GM12878 (cell line): ENCODE data around the gene CYP1A2. TPM values are rescaled to one million over a fixed set of nuclear protein-coding genes. Genes with fewer than 3 reads are reported as not detected.

Experiments used
- ATAC-seq: fragments of 200-7000 bp; cut with Tn5 transposase; 3 replicates; pipeline ENCODE4 v1.9.1; 2020; ENCODE audit warnings: mild to moderate bottlenecking, moderate library complexity
- BruUV-seq: library from RNA; stranded (reverse); fragments of 400-500 nt; replicated peaks from 2 replicates; lab custom pipeline; 2021; lab: Mats Ljungman, UMichigan
- CTCF ChIA-PET: fragments of 300-600 bp; sonication (Branson Sonifier 250); formaldehyde crosslinking; extraction: SDS; loops from one replicate; lab custom pipeline; 2021; ENCODE audit warnings: inconsistent platforms; lab: Yijun Ruan, JAX
- POLR2A ChIA-PET: fragments of 350-600 bp; formaldehyde crosslinking; extraction: SDS; loops from one replicate; lab custom pipeline; 2021; ENCODE audit warnings: inconsistent platforms; lab: Charles Lee
- RAD21 ChIA-PET: fragments of 300-600 bp; sonication (Branson Sonifier 250); formaldehyde crosslinking; loops from one replicate; lab custom pipeline; 2023; ENCODE audit warnings: antibody characterized with exemption; ENCODE audit not compliant: unreplicated experiment; lab: Charles Lee
- SMC1A ChIA-PET: fragments of 300-600 bp; sonication (Branson Sonifier 250); formaldehyde crosslinking; loops from one replicate; lab custom pipeline; 2023; ENCODE audit not compliant: unreplicated experiment, uncharacterized antibody; lab: Charles Lee
- DNase-seq: peaks from one replicate; pipeline ENCODE4 v3.0.0-alpha.2; 2011; ENCODE audit warnings: low read depth, low spot score
- FAIRE-seq: peaks from 3 replicates; lab custom pipeline; 2011; peaks lifted over from hg19 to GRCh38; lab: Jason Lieb, UNC
- H2AFZ ChIP-seq: 2 replicates; pipeline ENCODE4 v1.6.0; 2011; ENCODE audit warnings: low read depth, low read length, control low read depth; ENCODE audit not compliant: control insufficient read depth
- H3K27ac ChIP-seq: 2 replicates; pipeline ENCODE4 v1.5.1; 2011; ENCODE audit warnings: control low read depth; ENCODE audit not compliant: control insufficient read depth, insufficient read depth
- H3K27me3 ChIP-seq, 2 experiments: replicated peaks in 1 of 2; 2 replicates each; pipeline versions ENCODE4 v1.6.0 to v1.6.1; 2011; ENCODE audit warnings: low read length in 1 of 2; ENCODE audit not compliant: control insufficient read depth in 2 of 2, insufficient read depth in 2 of 2
- H3K36me3 ChIP-seq, 2 experiments: 2 replicates each; pipeline ENCODE4 v1.5.1; 2011; ENCODE audit warnings: low read length in 1 of 2; ENCODE audit not compliant: control insufficient read depth in 2 of 2, insufficient read depth in 2 of 2
- H3K4me1 ChIP-seq: 2 replicates; pipeline ENCODE4 v1.6.1; 2011; ENCODE audit warnings: mild to moderate bottlenecking, low read length, moderate library complexity, mixed read lengths; ENCODE audit not compliant: control insufficient read depth, insufficient read depth
- H3K4me2 ChIP-seq: 2 replicates; pipeline ENCODE4 v1.6.0; 2011; ENCODE audit warnings: control low read depth; ENCODE audit not compliant: control insufficient read depth, insufficient read depth
- H3K4me3 ChIP-seq: fragments of 200-600 bp; sonication (generic); 2 replicates; pipeline ENCODE4 v1.5.1; 2016
- H3K79me2 ChIP-seq: 2 replicates; pipeline ENCODE4 v1.6.0; 2011; ENCODE audit warnings: low read length; ENCODE audit not compliant: control insufficient read depth, insufficient read depth
- H3K9ac ChIP-seq: 2 replicates; pipeline ENCODE4 v1.8.0; 2011; ENCODE audit warnings: low read length, control low read depth, mixed read lengths; ENCODE audit not compliant: control insufficient read depth, insufficient read depth
- H3K9me3 ChIP-seq: replicated peaks from 3 replicates; pipeline ENCODE4 v1.5.1; 2011; ENCODE audit warnings: mild to moderate bottlenecking, low read length; ENCODE audit not compliant: control insufficient read depth, insufficient read depth
- H4K20me1 ChIP-seq: 2 replicates; pipeline ENCODE4 v1.6.0; 2011; ENCODE audit not compliant: control insufficient read depth, insufficient read depth
- ATF7 ChIP-seq: fragments of 450-650 bp; IDR thresholded peaks from 2 replicates; pipeline ENCODE4 v1.6.1; 2016; ENCODE audit warnings: low read depth, mild to moderate bottlenecking
- BACH1 ChIP-seq: fragments of 450-650 bp; IDR thresholded peaks from 2 replicates; pipeline ENCODE4 v1.6.1; 2017; ENCODE audit warnings: mild to moderate bottlenecking, borderline replicate concordance
- CBX3 ChIP-seq: fragments of 200-600 bp; sonication (generic); IDR thresholded peaks from 2 replicates; pipeline ENCODE4 v1.6.1; 2016; ENCODE audit warnings: low read depth, borderline replicate concordance
- CHD1 ChIP-seq: IDR thresholded peaks from 2 replicates; pipeline ENCODE4 v1.6.1; 2012; ENCODE audit warnings: low read depth, low read length, improper control_type of control experiment
- CHD2 ChIP-seq: IDR thresholded peaks from 2 replicates; pipeline ENCODE4 v1.6.1; 2011; ENCODE audit warnings: low read depth, low read length, improper control_type of control experiment, borderline replicate concordance
- FOS ChIP-seq: IDR thresholded peaks from 3 replicates; pipeline ENCODE4 v1.6.1; 2011; ENCODE audit warnings: borderline replicate concordance; ENCODE audit not compliant: insufficient read length; ENCODE audit errors: extremely low read depth
- HCFC1 ChIP-seq: fragments of 150-350 bp; IDR thresholded peaks from 2 replicates; pipeline ENCODE4 v1.6.1; 2014; ENCODE audit warnings: low read length
- HDAC2 ChIP-seq: fragments of 200-600 bp; sonication (generic); IDR thresholded peaks from 2 replicates; pipeline ENCODE4 v1.6.1; 2017
- IKZF1 ChIP-seq: fragments of 450-650 bp; conservative IDR thresholded peaks from 2 replicates; pipeline ENCODE4 v1.6.1; 2017; ENCODE audit warnings: antibody characterized with exemption, mild to moderate bottlenecking
- KAT2A ChIP-seq: conservative IDR thresholded peaks from 2 replicates; pipeline ENCODE4 v1.6.1; 2011; ENCODE audit warnings: low read depth, low read length; ENCODE audit not compliant: control insufficient read depth
- MTA2 ChIP-seq: fragments of 450-650 bp; IDR thresholded peaks from 2 replicates; pipeline ENCODE4 v1.6.1; 2016; ENCODE audit warnings: low read depth, mild to moderate bottlenecking, moderate library complexity
- MYB ChIP-seq: fragments of 150-350 bp; IDR thresholded peaks from 2 replicates; pipeline ENCODE4 v1.6.1; 2014; ENCODE audit warnings: mild to moderate bottlenecking, low read depth, low read length, borderline replicate concordance
- NBN ChIP-seq: fragments of 450-650 bp; IDR thresholded peaks from 2 replicates; pipeline ENCODE4 v1.6.1; 2016
- PAX5 ChIP-seq: IDR thresholded peaks from 2 replicates; pipeline ENCODE4 v1.6.1; 2011; ENCODE audit warnings: low read depth, low read length, borderline replicate concordance
- RAD21 ChIP-seq: IDR thresholded peaks from 2 replicates; pipeline ENCODE4 v1.6.1; 2011; ENCODE audit warnings: mild to moderate bottlenecking, low read depth, low read length, moderate library complexity; ENCODE audit not compliant: insufficient read depth
- RELB ChIP-seq: fragments of 450-650 bp; IDR thresholded peaks from 2 replicates; pipeline ENCODE4 v1.6.1; 2017; ENCODE audit warnings: low read depth, mild to moderate bottlenecking, moderate library complexity
- SIN3A ChIP-seq: IDR thresholded peaks from 2 replicates; pipeline ENCODE4 v1.6.1; 2012; ENCODE audit warnings: low read depth, low read length, improper control_type of control experiment
- SIX5 ChIP-seq: IDR thresholded peaks from 2 replicates; pipeline ENCODE4 v1.6.1; 2011; ENCODE audit warnings: mild to moderate bottlenecking, low read depth, low read length, moderate library complexity; ENCODE audit not compliant: severe bottlenecking
- SREBF1 ChIP-seq: IDR thresholded peaks from 2 replicates; pipeline ENCODE4 v1.6.1; 2012; ENCODE audit warnings: mild to moderate bottlenecking, low read length
- SRF ChIP-seq, 2 experiments: IDR thresholded peaks; 2 replicates each; pipeline ENCODE4 v1.6.1; 2011; ENCODE audit warnings: low read depth in 2 of 2, low read length in 2 of 2, mild to moderate bottlenecking in 1 of 2, moderate library complexity in 1 of 2
- STAT1 ChIP-seq: fragments of 450-650 bp; conservative IDR thresholded peaks from 2 replicates; pipeline ENCODE4 v1.6.1; 2014; ENCODE audit warnings: antibody characterized with exemption, mild to moderate bottlenecking
- TCF12 ChIP-seq: IDR thresholded peaks from 2 replicates; pipeline ENCODE4 v1.6.1; 2011; ENCODE audit warnings: low read depth, mild to moderate bottlenecking, low read length
- WGBS: methylation state at CpG from one replicate; pipeline ENCODE4 v1.1.6; 2016; ENCODE audit warnings: low lambda C conversion rate; ENCODE audit not compliant: insufficient replicate concordance, insufficient coverage; ENCODE audit errors: missing lambda C conversion rate; 5-methylcytosine and 5-hydroxymethylcytosine counted together
- in situ Hi-C: fragments of 300-500 bp; cut with MboI; formaldehyde crosslinking; loops from 9 replicates; pipeline ENCODE4 v1.14.3; 2018; ENCODE audit warnings: mixed read lengths
- intact Hi-C: fragments of 100-400 bp; cut with micrococcal nuclease; formaldehyde crosslinking; loops from one replicate; pipeline ENCODE4 v1.14.2; 2022; ENCODE audit not compliant: unreplicated experiment
- polyA plus RNA-seq, 11 experiments: library from polyadenylated mRNA; depleted of rRNA in 4 of 11; unstranded in 6 of 11; stranded (reverse) in 5 of 11; fragments of >200 nt; fragmentation: Nextera tagmentation in 4 of 11; fragmentation: Illumina TruSeq in 1 of 11; extraction: Ambion mirVana in 4 of 11; extraction: Trizol in 1 of 11; gene quantifications; 1 replicate in 1 of 11; 2 replicates in 10 of 11; pipeline versions ENCODE4 v1.2.1 to v1.2.3, GENCODE V29; 2011 to 2016; ENCODE audit warnings: inconsistent platforms in 2 of 11, missing spikeins in 2 of 11, low read depth in 1 of 11
- total RNA-seq, 4 experiments: library from RNA; depleted of rRNA in 3 of 4; stranded (reverse); fragments of >200 nt in 3 of 4; fragmentation: Illumina TruSeq in 1 of 4; extraction: Trizol in 1 of 4; gene quantifications; 2 replicates each; pipeline versions ENCODE4 v1.2.1 to v1.2.3, GENCODE V29; 2013 to 2021

The CYP1A2 gene
- total and polyA plus RNA-seq, 10 of the 15 experiments (the other 5 are each of a cell fraction or from before 2014, with no cell fraction given), result 0.03 to 0.09 (median 0.05) TPM; not detected in 7

- intact Hi-C loops, result loop anchor here (1.0 kb wide), 1 partner anchor 19 kb away; no protein-coding TSS in a partner anchor
- Histone ChIP-seq H3K27me3 (no peaks in the 10 kb centered on the region), H3K79me2 (peaks cover 64% of the 10 kb centered on the region)
- TF ChIP-seq HDAC2 (no peak), KAT2A (no peak), SIX5 (no peak), IKZF1 (peak; percentile 76), MTA2 (peak; percentile 18), SIN3A (no peak), STAT1 (no peak), PAX5 (peak; percentile 67), SRF (IDR thresholded peaks at IDR 0.05; ENCODE audit: low read depth in 2 of 2, low read length in 2 of 2) (no peak), CHD2 (peak; percentile 79), RELB (no peak), NBN (peak; percentile 55), TCF12 (peak; percentile 46; the same call in 1 of the 2 replicates), FOS (no peak), MYB (no peak), HCFC1 (no peak), CBX3 (no peak), CHD1 (no peak), ATF7 (no peak), BACH1 (peak; percentile 68; the same call in 1 of the 2 replicates), RAD21 (peak; percentile 28; the same call in 1 of the 2 replicates), SREBF1 (no peak)
Observed at GRCh38 chr15:74781431-74782258, 33.0 kb downstream of the CYP1A2 start, which contains the start of gene CSK. Gene CSK, plus strand, starts transcription at chr15:74782080. Its CDS starts 16,218 bp downstream, at chr15:74798298.

More at GRCh38 chr15:74781431-74782258, 33.0 kb downstream of the CYP1A2 start, which contains the start of gene CSK:
- CTCF ChIA-PET, result interaction anchor here (0.8 to 25.9 kb wide), 9 partner anchors 6 to 379 kb away, joined by 3 to 1288 read pairs (median 8); partner anchors contain the start of gene CSK
- Histone ChIP-seq H2AFZ (peak within 1 kb of the TSS; percentile 29; the same call in 1 of the 2 replicates), H3K4me2 (peak within 1 kb of the TSS; percentile 99), H3K9ac (peak within 1 kb of the TSS; percentile 82), H3K9me3 (no peaks in the 10 kb centered on the region), H3K27ac (peak within 1 kb of the TSS; percentile 96), H4K20me1 (no peaks in the 10 kb centered on the region), H3K4me3 (peak within 1 kb of the TSS; percentile 94), H3K36me3 (no peaks in the 10 kb centered on the region; a peak in 2 of 4 replicates), H3K4me1 (peaks cover 59% of the 10 kb centered on the region)
- no TSS peak for BruUV-seq
- RAD21 ChIA-PET, result interaction anchor here (0.6 to 25.2 kb wide), 5 partner anchors 2 to 92 kb away, joined by 3 to 1186 read pairs (median 14); partner anchors contain the start of genes CSK and SCAMP2
- no peak for FAIRE-seq
- POLR2A ChIA-PET, result interaction anchor here (0.5 to 17.5 kb wide), 7 partner anchors 5 to 165 kb away, joined by 3 to 602 read pairs (median 14); partner anchors contain the start of genes CLK3 and CSK
- SMC1A ChIA-PET, result interaction anchor here (1.7 to 17.6 kb wide), 6 partner anchors 10 to 120 kb away, joined by 5 to 811 read pairs (median 10); no protein-coding TSS in a partner anchor
- WGBS, result 1% methylated on average over 24 of the region's 74 CpGs
- no peak; the same call in 2 of the 3 replicates for ATAC-seq
- no peak for DNase-seq
- in situ Hi-C loops, result loop anchor here (5.0 kb wide), 1 partner anchor 384 kb away; no protein-coding TSS in a partner anchor
